GM19468 (cell line): ENCODE results near the gene KCNQ5.
"Not testable (repeated sequence)": the region's sequence is repeated elsewhere in the genome, so short reads cannot be mapped to it uniquely, and the experiment has no call there.

ENCODE experiments used
- ATAC-seq: cut with Tn5 transposase; IDR thresholded peaks from one replicate; pipeline ENCODE4 v1.9.1; 2021; ENCODE audit warnings: mild to moderate bottlenecking, moderate library complexity, moderate number of reproducible peaks; ENCODE audit not compliant: unreplicated experiment; ENCODE audit errors: extremely low read depth

Gene KCNQ5

GRCh38 chr6:72974276-72974675, 352.4 kb downstream of the KCNQ5 start:
- ATAC-seq, result no peak

GRCh38 chr6:72975352-72975752, 353.5 kb downstream of the KCNQ5 start:
- ATAC-seq, result no peak

GRCh38 chr6:72976484-72976883, 354.6 kb downstream of the KCNQ5 start:
- ATAC-seq, result no peak

GRCh38 chr6:72977114-72977513, 355.2 kb downstream of the KCNQ5 start:
- peak; percentile 51 for ATAC-seq

GRCh38 chr6:72978808-72979207, 356.9 kb downstream of the KCNQ5 start:
- not testable (repeated sequence) for ATAC-seq

GRCh38 chr6:72984189-72984831, 362.4 kb downstream of the KCNQ5 start:
- not testable (repeated sequence) for ATAC-seq

GRCh38 chr6:72984981-72985665, 363.3 kb downstream of the KCNQ5 start:
- ATAC-seq, result no peak

GRCh38 chr6:72987301-72987700, 365.4 kb downstream of the KCNQ5 start:
- ATAC-seq, result no peak

GRCh38 chr6:72999995-73000394, 378.1 kb downstream of the KCNQ5 start:
- ATAC-seq, result no peak

GRCh38 chr6:73000460-73000859, 378.6 kb downstream of the KCNQ5 start:
- ATAC-seq, result no peak

- ATAC-seq, result no peak
Measured at GRCh38 chr6:73002588-73002987, 380.7 kb downstream of the KCNQ5 start.

- ATAC-seq, result no peak
Measured at GRCh38 chr6:73003302-73003701, 381.4 kb downstream of the KCNQ5 start.

- ATAC-seq, result no peak
Measured at GRCh38 chr6:73004231-73004630, 382.4 kb downstream of the KCNQ5 start.

- ATAC-seq, result no peak
Measured at GRCh38 chr6:73004861-73005260, 383.0 kb downstream of the KCNQ5 start.

- no peak for ATAC-seq
Measured at GRCh38 chr6:73006146-73006545, 384.3 kb downstream of the KCNQ5 start.

GRCh38 chr6:73011945-73012344, 390.1 kb downstream of the KCNQ5 start:
- ATAC-seq, result no peak

- ATAC-seq, result no peak
Measured at GRCh38 chr6:73017476-73017875, 395.6 kb downstream of the KCNQ5 start.

GRCh38 chr6:73024598-73024997, 402.7 kb downstream of the KCNQ5 start:
- ATAC-seq, result no peak

- no peak for ATAC-seq
Measured at GRCh38 chr6:73027691-73028090, 405.8 kb downstream of the KCNQ5 start.

GRCh38 chr6:73028124-73028766, 406.4 kb downstream of the KCNQ5 start:
- no peak for ATAC-seq

GRCh38 chr6:73028893-73029450, 407.1 kb downstream of the KCNQ5 start:
- ATAC-seq, result no peak
